ENCODE results near the gene ACSM4.

ACSM4 gene

DNA sequence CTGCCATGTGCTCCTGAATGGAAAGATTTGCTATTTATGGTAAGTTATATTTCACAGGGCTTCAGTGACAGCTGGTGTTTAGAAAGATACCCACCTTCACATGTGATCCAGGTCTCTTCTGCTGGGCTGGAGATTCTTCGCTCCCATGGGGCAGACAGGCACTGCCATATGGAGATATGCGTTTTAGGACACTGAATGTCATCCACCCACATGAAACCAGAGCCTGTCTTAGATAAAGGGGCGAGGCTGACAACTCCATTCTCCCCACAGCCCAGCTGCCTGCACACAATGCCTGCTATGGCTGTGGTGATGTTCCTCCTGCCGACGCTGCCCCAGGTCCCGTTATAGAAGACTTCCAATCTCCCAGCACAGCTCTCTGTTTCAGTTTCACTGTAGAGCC lies 69.4 kb downstream of the ACSM4 start:
- H3K9me3 ChIP-seq (ENCODE audit: control insufficient read depth in 1 of 2, low read length in 2 of 2), result no peaks in the 10 kb centered on the region
- no peaks in the 10 kb centered on the region for H3K4me1 ChIP-seq (ENCODE audit: control insufficient read depth in 1 of 2, insufficient read depth in 2 of 2, low read length in 2 of 2)
- no peaks in the 10 kb centered on the region for H3K27me3 ChIP-seq (ENCODE audit: low read depth, low read length)
- no peak overlapping the region for H3K4me3 ChIP-seq (ENCODE audit: low read depth in 1 of 2, low read length in 2 of 2)
- no peak overlapping the region for H3K27ac ChIP-seq (ENCODE audit: low read length)
- H3K36me3 ChIP-seq (ENCODE audit: control insufficient read depth in 1 of 2, insufficient read depth in 2 of 2, low read length in 2 of 2), result no peaks in the 10 kb centered on the region

DNA sequence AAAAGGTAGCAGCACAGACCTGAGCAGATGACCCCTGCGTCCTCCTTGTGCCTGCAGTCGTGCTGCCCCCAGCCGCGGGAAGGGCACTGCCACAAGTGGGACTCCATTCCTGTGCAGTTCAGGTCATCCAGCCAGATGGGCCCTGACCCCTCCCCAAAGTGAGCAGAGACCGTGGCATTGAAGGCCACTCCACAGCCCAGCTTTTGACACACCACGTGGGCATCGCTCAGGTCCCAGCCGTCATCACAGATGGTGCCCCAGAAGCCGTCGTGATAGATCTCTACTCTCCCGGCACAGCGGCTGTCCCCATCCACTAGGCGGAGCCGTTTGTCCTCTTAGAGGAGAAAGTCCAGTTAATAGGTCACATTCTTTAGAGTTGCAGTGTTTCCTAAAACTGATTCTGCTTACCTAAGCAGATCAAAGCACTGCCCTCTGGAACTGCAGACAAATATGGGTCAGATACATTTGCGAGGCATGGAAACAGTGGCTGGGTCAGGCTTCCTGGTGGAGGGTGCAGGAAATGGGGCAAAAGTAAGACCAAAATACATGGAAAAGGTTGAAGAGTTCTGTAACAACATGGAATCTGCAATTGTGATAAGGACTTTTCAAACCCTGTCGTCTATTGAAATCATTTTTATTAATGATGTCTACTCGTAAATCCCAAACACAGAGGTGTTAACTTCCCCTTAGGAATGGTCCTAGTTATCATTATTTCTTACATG lies 70.7 kb downstream of the ACSM4 start:
- Histone ChIP-seq H3K4me1 (ENCODE audit: control insufficient read depth in 1 of 2, insufficient read depth in 2 of 2, low read length in 2 of 2) (no peaks in the 10 kb centered on the region), H3K36me3 (ENCODE audit: control insufficient read depth in 1 of 2, insufficient read depth in 2 of 2, low read length in 2 of 2) (no peaks in the 10 kb centered on the region), H3K4me3 (ENCODE audit: low read depth in 1 of 2, low read length in 2 of 2) (no peak overlapping the region), H3K27ac (ENCODE audit: low read length) (no peak overlapping the region), H3K27me3 (ENCODE audit: low read depth, low read length) (no peaks in the 10 kb centered on the region), H3K9me3 (ENCODE audit: control insufficient read depth in 1 of 2, low read length in 2 of 2) (no peaks in the 10 kb centered on the region)

GRCh38 chr12:7375145-7375543 lies 71.3 kb downstream of the ACSM4 start:
- Histone ChIP-seq H3K9me3 (ENCODE audit: control insufficient read depth in 1 of 2, low read length in 2 of 2) (no peaks in the 10 kb centered on the region), H3K4me1 (ENCODE audit: control insufficient read depth in 1 of 2, insufficient read depth in 2 of 2, low read length in 2 of 2) (no peaks in the 10 kb centered on the region), H3K4me3 (ENCODE audit: low read depth in 1 of 2, low read length in 2 of 2) (no peak overlapping the region), H3K27me3 (ENCODE audit: low read depth, low read length) (no peaks in the 10 kb centered on the region), H3K36me3 (ENCODE audit: control insufficient read depth in 1 of 2, insufficient read depth in 2 of 2, low read length in 2 of 2) (no peaks in the 10 kb centered on the region), H3K27ac (ENCODE audit: low read length) (no peak overlapping the region)

GRCh38 chr12:7376196-7376595 lies 72.3 kb downstream of the ACSM4 start:
- Histone ChIP-seq H3K27ac (ENCODE audit: low read length) (no peak overlapping the region), H3K36me3 (ENCODE audit: control insufficient read depth in 1 of 2, insufficient read depth in 2 of 2, low read length in 2 of 2) (no peaks in the 10 kb centered on the region), H3K27me3 (ENCODE audit: low read depth, low read length) (no peaks in the 10 kb centered on the region), H3K9me3 (ENCODE audit: control insufficient read depth in 1 of 2, low read length in 2 of 2) (no peaks in the 10 kb centered on the region), H3K4me3 (ENCODE audit: low read depth in 1 of 2, low read length in 2 of 2) (no peak overlapping the region), H3K4me1 (ENCODE audit: control insufficient read depth in 1 of 2, insufficient read depth in 2 of 2, low read length in 2 of 2) (no peaks in the 10 kb centered on the region)
